ENCODE results near the gene LEMD1.

Gene LEMD1, protein sequence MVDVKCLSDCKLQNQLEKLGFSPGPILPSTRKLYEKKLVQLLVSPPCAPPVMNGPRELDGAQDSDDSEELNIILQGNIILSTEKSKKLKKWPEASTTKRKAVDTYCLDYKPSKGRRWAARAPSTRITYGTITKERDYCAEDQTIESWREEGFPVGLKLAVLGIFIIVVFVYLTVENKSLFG

DNA sequence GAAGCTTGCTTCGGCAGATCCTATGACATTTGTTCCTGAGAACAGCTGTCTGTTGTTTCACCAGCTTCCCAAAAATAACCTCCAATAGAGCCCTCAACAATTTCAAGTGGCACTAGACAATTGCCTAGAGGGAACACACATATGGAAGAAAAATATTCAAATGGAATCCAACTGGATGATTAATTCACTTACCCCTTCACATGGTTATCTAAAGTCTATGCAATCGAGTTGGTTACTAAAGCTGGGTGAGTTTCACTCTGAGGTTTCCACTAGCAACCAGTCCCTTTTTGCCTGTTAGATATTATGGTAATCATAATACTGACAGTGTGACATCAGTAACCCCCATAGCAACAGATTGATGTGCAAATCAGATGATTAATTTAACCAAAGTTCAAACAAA is at the start of gene LEMD1:
Gene LEMD1 (minus strand): TSS at position 259 of the 400 bp plus-strand sequence. CDS start 1,520 bp downstream, outside the sequence.
- TF ChIP-seq GATA3 (IDR thresholded peaks at IDR 0.05; ENCODE audit: low read depth, low read length) = no peak
- TF ChIP-seq GATA2 (IDR thresholded peaks at IDR 0.05; ENCODE audit: low read depth, low read length) = no peak

DNA sequence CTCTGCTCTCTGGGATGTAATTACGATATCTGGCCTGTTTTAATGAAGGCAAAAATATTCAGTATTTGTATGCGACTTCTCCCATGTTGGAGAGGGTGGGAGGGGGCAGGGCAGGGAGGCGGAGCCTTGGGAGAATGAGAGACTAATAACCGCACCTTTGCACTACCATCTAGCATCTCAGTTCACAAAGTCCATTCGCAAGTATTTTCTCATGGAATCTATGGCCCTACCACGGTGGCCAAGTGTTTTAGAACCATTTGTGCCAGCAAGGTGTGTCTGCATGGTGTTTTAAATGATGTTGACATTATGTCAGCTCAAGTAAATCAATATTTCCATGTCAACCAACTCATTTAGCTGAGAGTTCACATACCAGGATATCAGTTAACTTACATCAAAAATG is 48.3 kb upstream of the LEMD1 start:
- TF ChIP-seq GATA3 (IDR thresholded peaks at IDR 0.05; ENCODE audit: low read depth, low read length) = no peak
- TF ChIP-seq GATA2 (IDR thresholded peaks at IDR 0.05; ENCODE audit: low read depth, low read length) = no peak

DNA sequence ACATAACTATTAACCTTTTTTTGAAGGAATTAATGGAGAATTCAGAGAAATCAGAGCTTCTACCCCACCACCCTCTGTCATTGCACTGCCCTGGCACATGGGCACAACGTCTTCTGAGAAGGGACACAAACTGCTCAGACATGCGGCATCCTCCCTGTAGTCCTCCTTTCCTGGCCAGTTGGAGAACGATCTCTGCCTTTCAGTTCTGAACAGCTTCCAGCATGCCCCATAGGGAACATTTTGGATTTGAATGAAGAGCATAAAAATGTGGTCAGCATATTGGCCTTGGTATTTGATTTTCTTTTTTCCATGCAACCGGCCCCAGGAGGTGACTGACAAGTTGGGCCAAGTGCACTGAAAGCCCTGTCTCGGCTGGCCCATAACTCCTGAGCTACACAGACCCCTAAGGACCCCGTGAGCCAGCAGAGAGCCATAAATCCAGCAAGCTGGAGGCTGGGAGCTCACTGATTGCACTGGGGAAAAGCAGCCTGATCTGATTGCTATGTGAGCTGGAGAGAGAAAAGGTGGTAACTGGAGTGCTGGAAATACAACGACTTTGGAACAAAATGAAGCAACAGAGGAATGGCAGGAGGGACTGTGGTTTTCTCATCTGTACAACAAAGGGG is 44.9 kb upstream of the LEMD1 start:
- no peak for TF ChIP-seq GATA3 (IDR thresholded peaks at IDR 0.05; ENCODE audit: low read depth, low read length)
- TF ChIP-seq GATA2 (IDR thresholded peaks at IDR 0.05; ENCODE audit: low read depth, low read length) = no peak

DNA sequence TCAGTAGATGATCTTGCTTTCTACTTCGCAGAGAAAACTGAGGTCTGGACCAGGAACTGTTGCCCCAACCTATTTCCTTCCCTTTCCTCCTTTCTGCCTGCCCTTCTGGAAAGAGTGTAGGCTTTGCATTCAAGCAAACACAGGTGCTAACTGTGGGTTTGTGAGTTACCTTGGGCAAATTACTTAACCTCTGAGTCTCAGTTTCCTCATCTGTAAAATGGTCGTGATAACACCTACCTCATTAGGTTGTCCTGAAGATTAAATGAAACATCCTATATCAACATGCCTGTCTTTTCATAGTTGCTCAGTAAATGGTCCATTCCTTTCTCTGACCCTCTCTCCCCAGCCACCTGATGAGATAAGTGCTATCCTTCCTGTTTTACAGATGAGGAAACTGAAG is 43.5 kb upstream of the LEMD1 start:
- no peak for TF ChIP-seq GATA2 (IDR thresholded peaks at IDR 0.05; ENCODE audit: low read depth, low read length)
- TF ChIP-seq GATA3 (IDR thresholded peaks at IDR 0.05; ENCODE audit: low read depth, low read length) = no peak

DNA sequence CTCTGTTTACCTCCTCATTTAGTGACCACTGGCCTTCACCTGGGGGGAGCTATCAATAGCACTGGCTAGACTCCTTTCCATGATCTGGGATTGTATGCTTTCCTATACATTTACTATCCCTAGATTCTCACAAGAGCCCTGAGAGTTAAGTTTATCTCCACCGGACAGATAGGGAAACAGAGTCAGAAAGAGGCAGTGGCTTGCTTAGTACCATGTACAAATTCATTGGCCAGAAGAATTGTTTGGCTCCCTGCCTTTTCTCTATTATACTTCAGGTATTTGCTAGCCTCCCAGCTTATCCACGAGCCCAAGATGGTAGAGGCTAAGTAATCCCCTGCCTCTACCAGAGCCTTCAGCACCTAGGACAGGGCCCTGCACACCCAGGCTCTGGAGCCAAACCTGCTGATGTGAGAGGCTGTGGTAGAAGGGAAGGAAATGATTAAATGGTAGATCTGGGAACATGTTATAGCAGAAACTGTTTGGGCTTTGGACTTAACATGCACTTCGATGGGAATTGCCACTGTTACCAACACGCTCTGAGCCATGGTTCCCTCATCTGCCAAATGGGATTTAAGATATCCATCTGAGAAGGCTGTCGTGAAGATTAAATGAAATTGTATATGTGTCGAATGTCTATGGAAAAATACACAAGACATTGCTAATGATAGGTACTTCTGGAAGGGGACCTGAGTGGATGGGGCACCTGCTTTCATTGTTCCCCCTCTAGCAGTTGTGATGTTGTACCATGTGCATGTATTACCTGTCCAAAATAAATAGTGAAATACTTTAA is 37.1 kb upstream of the LEMD1 start:
- TF ChIP-seq GATA3 (IDR thresholded peaks at IDR 0.05; ENCODE audit: low read depth, low read length) (no peak), GATA2 (IDR thresholded peaks at IDR 0.05; ENCODE audit: low read depth, low read length) (no peak)

DNA sequence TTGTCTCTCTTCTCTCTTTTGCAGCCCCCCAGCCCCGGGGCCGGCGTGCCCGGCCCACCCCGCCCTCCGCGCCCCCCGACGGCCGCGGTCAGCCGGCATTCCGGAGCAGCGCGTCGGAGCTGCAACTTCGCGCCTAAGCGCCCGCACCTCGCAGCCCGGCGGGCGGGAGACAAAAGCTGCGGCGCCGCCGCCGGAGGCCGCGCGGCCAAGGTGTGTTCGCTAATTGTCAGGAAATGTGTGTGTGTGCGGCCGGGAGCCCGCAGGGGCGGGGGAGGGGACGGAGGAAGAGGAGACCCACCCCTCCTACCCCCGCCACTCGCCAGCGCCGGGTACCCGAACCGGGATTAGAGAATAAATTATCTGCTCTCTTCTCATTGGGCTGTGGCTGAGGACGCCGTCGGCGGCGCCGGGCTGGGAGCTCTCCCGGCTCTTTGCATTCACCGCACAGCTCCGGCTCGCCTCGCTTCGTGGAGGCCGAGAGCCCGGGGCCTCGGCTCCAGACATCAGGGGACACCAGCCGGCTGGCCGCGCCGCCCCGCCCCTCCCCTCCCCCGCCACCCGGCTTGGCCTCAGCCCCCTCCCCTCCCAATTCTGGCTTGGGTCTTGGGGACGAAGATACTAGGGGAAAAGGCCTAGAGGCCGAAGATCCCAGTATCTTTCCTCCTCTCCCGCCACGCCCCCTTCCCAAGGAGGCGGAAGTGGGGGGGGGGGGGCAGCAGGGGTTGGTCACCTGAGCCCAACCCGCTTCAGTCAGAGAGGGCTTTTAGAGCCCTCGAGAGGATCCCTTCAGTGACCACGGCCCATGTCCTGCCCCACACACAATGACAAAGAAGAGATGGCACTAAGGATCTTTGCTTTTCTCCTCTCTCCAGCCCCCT is 35.3 kb upstream of the LEMD1 start:
- TF ChIP-seq GATA3 (IDR thresholded peaks at IDR 0.05; ENCODE audit: low read depth, low read length) = no peak
- no peak for TF ChIP-seq GATA2 (IDR thresholded peaks at IDR 0.05; ENCODE audit: low read depth, low read length)

DNA sequence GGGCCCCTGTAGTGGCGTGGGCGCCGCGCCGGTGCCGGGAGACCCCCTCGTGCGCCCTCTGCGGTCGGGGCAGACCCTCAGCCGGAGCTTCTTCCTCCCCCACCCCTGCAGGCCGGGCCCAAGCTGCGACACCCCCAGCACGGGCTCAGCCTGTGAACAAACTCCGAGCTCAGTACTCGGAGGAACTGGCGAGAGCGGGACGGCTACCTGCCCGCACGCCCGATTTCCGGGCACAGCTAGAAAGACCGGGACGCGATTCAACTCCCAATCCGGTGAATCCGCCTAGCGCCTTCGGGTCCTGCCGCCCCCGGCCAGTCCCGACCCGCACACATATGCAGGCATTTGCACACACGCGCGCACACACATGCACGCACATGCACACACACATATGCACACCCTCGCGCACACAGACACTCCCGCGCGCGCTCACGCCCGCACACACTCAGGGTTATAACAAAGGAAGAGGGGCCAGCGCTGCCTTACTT is 34.6 kb upstream of the LEMD1 start:
- no peak for TF ChIP-seq GATA2 (IDR thresholded peaks at IDR 0.05; ENCODE audit: low read depth, low read length)
- TF ChIP-seq GATA3 (IDR thresholded peaks at IDR 0.05; ENCODE audit: low read depth, low read length) = no peak

DNA sequence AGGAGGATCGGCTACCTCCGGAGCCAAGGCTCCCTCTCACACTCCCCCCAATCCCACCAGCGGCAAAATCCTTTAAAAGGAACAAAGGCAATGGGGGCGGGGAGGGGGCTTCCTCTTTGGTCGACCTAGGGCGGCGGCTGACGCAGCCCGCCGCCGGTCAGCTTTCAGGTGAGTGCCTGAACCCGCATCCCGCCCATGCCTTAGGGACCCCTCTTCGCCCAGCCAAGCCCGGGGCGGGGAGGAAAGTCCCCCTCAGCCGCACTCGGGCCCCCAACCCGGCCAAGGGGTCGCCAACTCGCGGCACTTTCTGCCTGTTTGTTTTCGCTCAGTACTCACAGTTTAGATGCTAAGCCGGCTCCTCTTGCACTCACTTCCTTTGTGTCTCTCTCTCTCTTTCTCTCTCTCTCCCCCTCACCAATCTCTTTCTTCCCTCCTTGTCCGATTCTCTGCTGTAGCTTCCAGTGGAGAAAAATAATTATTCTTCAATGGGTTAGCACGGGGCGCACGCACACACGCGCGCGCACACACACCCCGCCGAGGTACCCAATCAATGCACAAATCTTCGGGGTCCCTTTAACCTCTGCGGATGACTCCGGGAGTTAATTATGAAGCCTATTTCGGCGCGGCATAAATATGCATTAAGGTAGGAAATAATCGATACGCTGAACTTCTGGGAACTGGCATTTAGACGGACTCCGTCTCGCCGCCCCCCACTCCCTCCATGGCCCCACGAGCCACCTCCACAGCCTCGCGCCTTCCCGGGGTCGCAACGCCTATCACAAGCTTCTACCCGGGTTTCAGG is 33.9 kb upstream of the LEMD1 start, which contains the start of gene BLACAT1:
Gene BLACAT1 (minus strand): TSS at position 465 of the 802 bp plus-strand sequence.
- no peak for TF ChIP-seq GATA3 (IDR thresholded peaks at IDR 0.05; ENCODE audit: low read depth, low read length)
- TF ChIP-seq GATA2 (IDR thresholded peaks at IDR 0.05; ENCODE audit: low read depth, low read length) = no peak

DNA sequence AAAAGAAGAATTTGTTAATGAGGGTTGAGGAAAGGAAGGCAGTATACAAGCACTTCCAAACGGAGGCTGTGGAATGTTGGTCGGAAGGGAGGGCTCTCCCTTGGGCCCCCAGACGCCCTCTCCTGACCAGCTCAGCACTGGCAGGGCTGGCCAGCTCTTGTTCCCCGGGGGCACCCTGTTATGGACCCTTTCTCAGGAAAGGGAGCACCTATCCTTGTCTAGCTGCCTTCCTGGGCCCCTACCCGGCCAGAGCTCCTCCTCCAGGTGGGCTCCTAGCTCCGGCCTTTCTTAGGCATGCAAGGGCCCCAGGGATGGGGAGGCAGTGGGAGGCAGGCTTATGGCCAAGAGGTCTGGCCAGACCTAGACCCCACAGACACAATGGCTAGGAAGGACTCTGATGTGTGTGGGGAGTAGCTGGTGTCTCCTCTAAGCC is 33.1 kb upstream of the LEMD1 start:
- TF ChIP-seq GATA3 (IDR thresholded peaks at IDR 0.05; ENCODE audit: low read depth, low read length) = no peak
- TF ChIP-seq GATA2 (IDR thresholded peaks at IDR 0.05; ENCODE audit: low read depth, low read length) = no peak

DNA sequence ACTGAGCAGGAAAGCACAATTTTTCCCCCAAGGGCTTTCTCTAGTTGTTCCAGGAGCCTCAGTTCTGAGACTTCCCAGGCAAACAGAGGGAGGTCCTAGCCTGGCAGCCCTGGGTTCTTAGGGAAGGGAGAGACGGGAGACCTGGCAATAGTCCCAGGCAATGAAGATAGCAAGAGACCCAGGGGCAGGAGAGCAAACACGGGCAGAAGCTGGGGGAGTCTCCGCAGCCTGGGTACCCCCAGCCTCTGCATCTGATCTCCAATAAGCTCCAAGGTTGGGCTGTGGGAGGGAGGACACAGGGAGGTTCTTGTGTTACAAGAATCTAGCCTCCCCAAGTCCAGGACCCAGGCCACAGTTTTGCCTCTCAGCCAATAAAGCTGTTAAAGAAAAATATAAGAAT is 31.6 kb upstream of the LEMD1 start:
- no peak for TF ChIP-seq GATA3 (IDR thresholded peaks at IDR 0.05; ENCODE audit: low read depth, low read length)
- no peak for TF ChIP-seq GATA2 (IDR thresholded peaks at IDR 0.05; ENCODE audit: low read depth, low read length)

DNA sequence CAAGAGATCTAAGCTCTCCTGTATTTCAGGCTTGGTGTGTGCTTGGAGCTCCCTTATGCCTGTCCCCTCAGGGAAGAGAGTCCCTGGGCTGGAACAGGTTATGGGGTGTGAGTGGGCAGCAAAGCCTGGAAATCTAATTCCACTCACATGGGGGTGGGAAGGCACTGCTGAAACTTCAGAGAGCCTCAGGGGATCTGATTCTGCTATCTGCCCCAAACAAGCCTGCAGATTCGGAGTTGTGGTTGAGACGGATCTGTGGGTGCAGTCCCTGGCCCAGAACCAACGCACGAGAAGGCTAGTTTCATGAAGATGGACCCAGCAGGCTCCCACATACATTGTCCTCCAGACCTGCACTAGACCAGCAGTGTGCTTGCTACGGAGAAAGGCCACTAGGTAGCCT is 31.1 kb upstream of the LEMD1 start:
- no peak for TF ChIP-seq GATA3 (IDR thresholded peaks at IDR 0.05; ENCODE audit: low read depth, low read length)
- TF ChIP-seq GATA2 (IDR thresholded peaks at IDR 0.05; ENCODE audit: low read depth, low read length) = no peak

DNA sequence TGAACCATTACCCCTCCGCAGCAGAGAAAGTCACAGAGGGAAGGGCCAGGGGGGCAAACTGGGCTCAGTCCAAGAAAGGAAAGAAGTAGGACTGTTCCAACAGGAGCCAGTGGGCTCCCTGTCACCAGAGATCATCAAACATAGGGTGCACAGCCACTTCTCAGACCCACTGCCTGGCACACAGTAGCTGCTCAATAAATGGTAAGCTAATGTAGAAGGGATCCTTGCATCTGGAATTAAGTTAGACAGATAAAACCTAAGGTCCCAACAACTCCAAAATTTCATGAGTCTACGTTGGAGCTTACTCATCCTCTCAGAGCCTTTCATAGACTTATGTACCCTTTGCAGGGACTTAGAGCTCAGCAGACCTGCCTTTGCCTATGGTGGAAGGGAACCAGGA is 30.5 kb upstream of the LEMD1 start:
- TF ChIP-seq GATA3 (IDR thresholded peaks at IDR 0.05; ENCODE audit: low read depth, low read length) (no peak), GATA2 (IDR thresholded peaks at IDR 0.05; ENCODE audit: low read depth, low read length) (no peak)

DNA sequence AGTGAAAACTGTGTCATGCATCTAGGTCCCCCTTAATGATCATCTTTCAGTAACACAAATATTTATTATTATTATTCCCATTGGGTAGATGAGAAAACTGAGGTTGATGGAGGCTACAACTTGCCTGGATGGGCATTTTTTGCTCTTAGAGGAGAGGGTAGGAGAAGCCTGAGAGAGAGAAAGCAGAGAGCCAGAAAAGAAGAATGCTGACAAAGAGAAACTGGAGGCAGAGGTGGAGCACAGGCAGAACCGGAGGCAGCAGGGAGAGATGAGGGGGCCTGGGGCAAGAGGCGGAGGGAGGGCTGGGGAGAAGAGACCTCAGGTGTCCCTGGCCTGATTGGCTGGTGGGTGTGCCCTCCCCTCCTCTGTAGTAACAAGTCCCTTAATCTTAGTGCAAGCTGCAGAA is 29.9 kb upstream of the LEMD1 start:
- TF ChIP-seq GATA2 (IDR thresholded peaks at IDR 0.05; ENCODE audit: low read depth, low read length) (no peak), GATA3 (IDR thresholded peaks at IDR 0.05; ENCODE audit: low read depth, low read length) (no peak)

All from SH-SY5Y (cell line).